Camera-type eye (tissue), 1 donor: ENCODE results near the gene SLC5A1. TPM values are rescaled to one million over a fixed set of nuclear protein-coding genes. Genes with fewer than 3 reads are reported as not detected.

ENCODE experiments used
- total RNA-seq: library from RNA; depleted of rRNA; stranded (reverse); fragments of >200 nt; gene quantifications from one replicate; pipeline ENCODE4 v1.2.3, GENCODE V29; 2014

Gene SLC5A1
- 0.82 TPM for total RNA-seq

GRCh38 chr22:32042924-32043323 lies at the start of gene SLC5A1:
Gene SLC5A1 (plus strand): TSS chr22:32043261. CDS start chr22:32043282, 21 bp downstream.

GRCh38 chr22:32158712-32159533 lies 115.9 kb downstream of the SLC5A1 start, which contains the start of gene C22orf42:
Gene C22orf42 (minus strand): TSS chr22:32159303. CDS start chr22:32159215, 88 bp downstream.

Other genes starting within 250 kb of the SLC5A1 start
- gene YWHAH, start 98.7 kb upstream of the SLC5A1 start, total RNA-seq = 121 TPM
- not detected for gene C22orf42, start 116.0 kb downstream of the SLC5A1 start, total RNA-seq
- gene RFPL2, start 161.8 kb downstream of the SLC5A1 start, total RNA-seq = not detected
- gene SLC5A4, start 212.1 kb downstream of the SLC5A1 start, total RNA-seq = 0.82 TPM